ENCODE data around the gene SRP19. TPM values are rescaled to one million over a fixed set of nuclear protein-coding genes. Genes with fewer than 3 reads are reported as not detected.
"Not testable (repeated sequence)": the region's sequence is repeated elsewhere in the genome, so short reads cannot be mapped to it uniquely, and the experiment has no call there.

The SRP19 gene
- total RNA-seq, 2 experiments from 2014 or later, result 51.2 to 56.6 TPM

- CTCF ChIA-PET, result interaction anchor here (0.6 to 1.6 kb wide), 40 partner anchors 8 to 297 kb away, joined by 3 to 24 read pairs (median 5); partner anchors contain the start of genes REEP5 and SRP19
- Mint-ChIP-seq H3K4me1 (ENCODE audit: low read depth) (peaks cover 4% of the 10 kb centered on the region), H3K27me3 (ENCODE audit: low read depth) (peaks cover 9% of the 10 kb centered on the region), H3K9me3 (ENCODE audit: insufficient read depth) (no peaks in the 10 kb centered on the region), H3K27ac (no peak overlapping the region), H3K36me3 (ENCODE audit: low read depth) (no peaks in the 10 kb centered on the region), H3K4me3 (no peak overlapping the region)
- peak; percentile 97 for ATAC-seq
- DNase-seq, result no peak
- POLR2A ChIA-PET, result no interaction called here
Measured at GRCh38 chr5:112848116-112848811, 12.8 kb upstream of the SRP19 start.

GRCh38 chr5:112849912-112850311, 11.2 kb upstream of the SRP19 start:
- peaks cover 4% of the 10 kb centered on the region for H3K4me1 Mint-ChIP-seq (ENCODE audit: low read depth)
- H3K4me3 Mint-ChIP-seq, result no peak overlapping the region
- DNase-seq (no peak), ATAC-seq (no peak)
- POLR2A ChIA-PET, result no interaction called here
- peaks cover 6% of the 10 kb centered on the region for H3K9me3 Mint-ChIP-seq (ENCODE audit: insufficient read depth)
- peaks cover 23% of the 10 kb centered on the region for H3K27me3 Mint-ChIP-seq (ENCODE audit: low read depth)
- no peak overlapping the region for H3K27ac Mint-ChIP-seq
- CTCF ChIA-PET, result no interaction called here
- H3K36me3 Mint-ChIP-seq (ENCODE audit: low read depth), result peaks cover 8% of the 10 kb centered on the region

- Mint-ChIP-seq H3K4me1 (ENCODE audit: low read depth) (no peaks in the 10 kb centered on the region), H3K9me3 (ENCODE audit: insufficient read depth) (peaks cover 8% of the 10 kb centered on the region), H3K27me3 (ENCODE audit: low read depth) (peaks cover 52% of the 10 kb centered on the region), H3K27ac (no peak overlapping the region), H3K36me3 (ENCODE audit: low read depth) (peaks cover 8% of the 10 kb centered on the region), H3K4me3 (no peak overlapping the region)
- POLR2A ChIA-PET, result no interaction called here
- DNase-seq, result no peak
- CTCF ChIA-PET, result interaction anchor here (1.2 kb wide), 1 partner anchor 17 kb away, joined by 3 read pairs; no protein-coding TSS in a partner anchor
- ATAC-seq, result no peak
Measured at GRCh38 chr5:112854651-112855050, 6.4 kb upstream of the SRP19 start.

- peaks cover 24% of the 10 kb centered on the region for H3K36me3 Mint-ChIP-seq (ENCODE audit: low read depth)
- ATAC-seq (no peak), DNase-seq (no peak)
- CTCF ChIA-PET, result no interaction called here
- H3K4me3 Mint-ChIP-seq, result no peak overlapping the region
- peaks cover 8% of the 10 kb centered on the region for H3K9me3 Mint-ChIP-seq (ENCODE audit: insufficient read depth)
- H3K27ac Mint-ChIP-seq, result no peak overlapping the region
- peaks cover 44% of the 10 kb centered on the region for H3K27me3 Mint-ChIP-seq (ENCODE audit: low read depth)
- peaks cover 16% of the 10 kb centered on the region for H3K4me1 Mint-ChIP-seq (ENCODE audit: low read depth)
- POLR2A ChIA-PET, result no interaction called here
Measured at GRCh38 chr5:112857866-112858265, 3.2 kb upstream of the SRP19 start.

- not testable (repeated sequence) for ATAC-seq; DNase-seq; H3K9me3 Mint-ChIP-seq (ENCODE audit: insufficient read depth)
- H3K36me3 Mint-ChIP-seq (ENCODE audit: low read depth), result peaks cover 32% of the 10 kb centered on the region
- H3K4me3 Mint-ChIP-seq, result peak overlapping the region; percentile 95
- ChIA-PET CTCF (interaction anchor here (0.8 to 3.0 kb wide), 8 partner anchors 8 to 153 kb away, joined by 3 to 24 read pairs (median 4); partner anchors contain the start of genes DCP2 and REEP5), POLR2A (interaction anchor here (0.6 to 1.7 kb wide), 16 partner anchors 9 to 118 kb away, joined by 3 to 12 read pairs (median 3); partner anchors contain the start of genes DCP2 and REEP5)
- peak overlapping the region; percentile 93 for H3K27ac Mint-ChIP-seq
- H3K4me1 Mint-ChIP-seq (ENCODE audit: low read depth), result peaks cover 32% of the 10 kb centered on the region
- peaks cover 22% of the 10 kb centered on the region for H3K27me3 Mint-ChIP-seq (ENCODE audit: low read depth)
Measured at GRCh38 chr5:112860571-112860928, 537 bp upstream of the SRP19 start.

GRCh38 chr5:112861638-112861985, 525 bp downstream of the SRP19 start:
- Mint-ChIP-seq H3K4me3 (peak overlapping the region; percentile 95), H3K4me1 (ENCODE audit: low read depth) (peaks cover 37% of the 10 kb centered on the region), H3K27ac (peak overlapping the region; percentile 93), H3K9me3 (ENCODE audit: insufficient read depth) (no peaks in the 10 kb centered on the region), H3K36me3 (ENCODE audit: low read depth) (peaks cover 41% of the 10 kb centered on the region), H3K27me3 (ENCODE audit: low read depth) (peaks cover 13% of the 10 kb centered on the region)
- ATAC-seq (no peak), DNase-seq (no peak)
- ChIA-PET POLR2A (interaction anchor here (0.7 to 1.7 kb wide), 7 partner anchors 19 to 117 kb away, joined by 3 to 12 read pairs (median 4); partner anchors contain the start of genes DCP2 and REEP5), CTCF (interaction anchor here (0.9 to 1.4 kb wide), 4 partner anchors 17 to 114 kb away, joined by 3 to 4 read pairs (median 4); partner anchors contain the start of gene DCP2)

GRCh38 chr5:112862085-112862484, 998 bp downstream of the SRP19 start:
- H3K9me3 Mint-ChIP-seq (ENCODE audit: insufficient read depth), result no peaks in the 10 kb centered on the region
- peak overlapping the region; percentile 93 for H3K27ac Mint-ChIP-seq
- peak overlapping the region; percentile 95 for H3K4me3 Mint-ChIP-seq
- POLR2A ChIA-PET, result interaction anchor here (0.7 to 0.9 kb wide), 2 partner anchors 24 to 58 kb away, joined by 3 read pairs; no protein-coding TSS in a partner anchor
- H3K4me1 Mint-ChIP-seq (ENCODE audit: low read depth), result peaks cover 42% of the 10 kb centered on the region
- DNase-seq (no peak), ATAC-seq (no peak)
- peaks cover 11% of the 10 kb centered on the region for H3K27me3 Mint-ChIP-seq (ENCODE audit: low read depth)
- CTCF ChIA-PET, result interaction anchor here (1.3 to 1.4 kb wide), 2 partner anchors 14 to 17 kb away, joined by 4 to 5 read pairs; no protein-coding TSS in a partner anchor
- H3K36me3 Mint-ChIP-seq (ENCODE audit: low read depth), result peaks cover 46% of the 10 kb centered on the region

GRCh38 chr5:112863549-112863948, 2.5 kb downstream of the SRP19 start:
- ChIA-PET POLR2A (interaction anchor here (0.6 kb wide), 1 partner anchor 128 kb away, joined by 5 read pairs; no protein-coding TSS in a partner anchor), CTCF (no interaction called here)
- Mint-ChIP-seq H3K4me1 (ENCODE audit: low read depth) (peaks cover 47% of the 10 kb centered on the region), H3K4me3 (peak overlapping the region; percentile 95), H3K36me3 (ENCODE audit: low read depth) (peaks cover 57% of the 10 kb centered on the region), H3K27ac (peak overlapping the region; percentile 67), H3K9me3 (ENCODE audit: insufficient read depth) (no peaks in the 10 kb centered on the region), H3K27me3 (ENCODE audit: low read depth) (peaks cover 3% of the 10 kb centered on the region)
- DNase-seq (no peak), ATAC-seq (no peak)

GRCh38 chr5:112865128-112865527, 4.0 kb downstream of the SRP19 start:
- ChIA-PET CTCF (interaction anchor here (0.7 to 4.9 kb wide), 4 partner anchors 17 to 119 kb away, joined by 3 to 22 read pairs (median 4); no protein-coding TSS in a partner anchor), POLR2A (no interaction called here)
- Mint-ChIP-seq H3K4me1 (ENCODE audit: low read depth) (peaks cover 60% of the 10 kb centered on the region), H3K27ac (no peak overlapping the region), H3K27me3 (ENCODE audit: low read depth) (no peaks in the 10 kb centered on the region), H3K9me3 (ENCODE audit: insufficient read depth) (no peaks in the 10 kb centered on the region), H3K36me3 (ENCODE audit: low read depth) (peaks cover 66% of the 10 kb centered on the region), H3K4me3 (no peak overlapping the region)
- DNase-seq (no peak), ATAC-seq (no peak)

- ATAC-seq (peak; percentile 50), DNase-seq (no peak)
- Mint-ChIP-seq H3K4me1 (ENCODE audit: low read depth) (peaks cover 61% of the 10 kb centered on the region), H3K27ac (peak overlapping the region; percentile 64), H3K9me3 (ENCODE audit: insufficient read depth) (no peaks in the 10 kb centered on the region), H3K4me3 (no peak overlapping the region), H3K36me3 (ENCODE audit: low read depth) (peaks cover 72% of the 10 kb centered on the region), H3K27me3 (ENCODE audit: low read depth) (no peaks in the 10 kb centered on the region)
- POLR2A ChIA-PET, result no interaction called here
- CTCF ChIA-PET, result interaction anchor here (0.9 to 4.9 kb wide), 6 partner anchors 11 to 129 kb away, joined by 3 to 22 read pairs (median 4); partner anchors contain the start of gene DCP2
Measured at GRCh38 chr5:112866739-112867138, 5.7 kb downstream of the SRP19 start.

GRCh38 chr5:112867411-112867810, 6.3 kb downstream of the SRP19 start:
- Mint-ChIP-seq H3K36me3 (ENCODE audit: low read depth) (peaks cover 70% of the 10 kb centered on the region), H3K27me3 (ENCODE audit: low read depth) (no peaks in the 10 kb centered on the region), H3K9me3 (ENCODE audit: insufficient read depth) (no peaks in the 10 kb centered on the region), H3K4me1 (ENCODE audit: low read depth) (peaks cover 59% of the 10 kb centered on the region), H3K27ac (peak overlapping the region; percentile 64), H3K4me3 (no peak overlapping the region)
- CTCF ChIA-PET, result interaction anchor here (1.0 to 4.9 kb wide), 5 partner anchors 13 to 129 kb away, joined by 3 to 22 read pairs (median 6); partner anchors contain the start of gene DCP2
- POLR2A ChIA-PET, result no interaction called here
- no peak for ATAC-seq
- no peak for DNase-seq

- Mint-ChIP-seq H3K4me1 (ENCODE audit: low read depth) (peaks cover 61% of the 10 kb centered on the region), H3K9me3 (ENCODE audit: insufficient read depth) (no peaks in the 10 kb centered on the region), H3K27ac (peak overlapping the region; percentile 50), H3K36me3 (ENCODE audit: low read depth) (peaks cover 67% of the 10 kb centered on the region), H3K27me3 (ENCODE audit: low read depth) (no peaks in the 10 kb centered on the region), H3K4me3 (no peak overlapping the region)
- ATAC-seq (peak; percentile 73), DNase-seq (peak; percentile 37)
- CTCF ChIA-PET, result interaction anchor here (0.8 to 1.9 kb wide), 4 partner anchors 18 to 126 kb away, joined by 3 to 4 read pairs (median 4); partner anchors contain the start of gene DCP2
- POLR2A ChIA-PET, result interaction anchor here (1.0 to 1.4 kb wide), 2 partner anchors 9 to 11 kb away, joined by 3 read pairs; partner anchors contain the start of gene SRP19
Measured at GRCh38 chr5:112869948-112870347, 8.9 kb downstream of the SRP19 start.
